Tibial nerve (tissue), 3 donors: ENCODE measurements around the gene FETUB.

Experiments used
- EP300 ChIP-seq, 2 donors: sonication (generic); formaldehyde crosslinking; IDR thresholded peaks; one replicate each; pipeline ENCODE4 v1.6.1; 2017; ENCODE audit warnings: antibody characterized with exemption in 2 of 2, mild to moderate bottlenecking in 1 of 2
- POLR2A ChIP-seq, 2 donors: fragments of 450-650 bp; IDR thresholded peaks; one replicate each; pipeline ENCODE4 v1.6.1; 2017; ENCODE audit warnings: antibody characterized with exemption in 2 of 2, mild to moderate bottlenecking in 2 of 2, moderate library complexity in 2 of 2

- TF ChIP-seq POLR2A (IDR thresholded peaks at IDR 0.05) (no peak), EP300 (IDR thresholded peaks at IDR 0.05) (no peak)
These were observed 11.5 kb downstream of the FETUB start for GRCh38 chr3:186651678-186652215.
